ENCODE results near the gene ACMSD. TPM values are rescaled to one million over a fixed set of nuclear protein-coding genes. Genes with fewer than 3 reads are reported as not detected.

The ACMSD gene
- total RNA-seq, 4 donors from 2014 or later, result not detected

DNA sequence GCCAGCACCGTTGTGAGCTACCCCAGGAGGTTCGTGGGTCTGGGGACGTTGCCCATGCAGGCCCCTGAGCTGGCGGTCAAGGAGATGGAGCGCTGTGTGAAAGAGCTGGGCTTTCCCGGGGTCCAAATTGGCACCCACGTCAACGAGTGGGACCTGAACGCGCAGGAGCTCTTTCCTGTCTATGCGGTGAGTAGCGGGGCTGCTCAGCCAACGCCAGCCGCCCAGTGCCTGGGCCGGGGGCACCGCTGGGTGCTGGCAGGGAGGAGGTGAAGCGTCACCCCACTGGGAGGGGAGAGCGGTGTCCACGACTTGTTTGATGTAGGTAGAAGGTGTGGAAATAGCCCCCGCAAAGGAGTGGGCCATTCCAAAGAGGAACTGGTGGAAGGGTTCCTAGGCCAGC lies 25.0 kb downstream of the ACMSD start:
- no peak for TF ChIP-seq EP300 (IDR thresholded peaks at IDR 0.05)
- TF ChIP-seq POLR2AphosphoS5 (IDR thresholded peaks at IDR 0.05), result no peak
- TF ChIP-seq, protein P1, sequence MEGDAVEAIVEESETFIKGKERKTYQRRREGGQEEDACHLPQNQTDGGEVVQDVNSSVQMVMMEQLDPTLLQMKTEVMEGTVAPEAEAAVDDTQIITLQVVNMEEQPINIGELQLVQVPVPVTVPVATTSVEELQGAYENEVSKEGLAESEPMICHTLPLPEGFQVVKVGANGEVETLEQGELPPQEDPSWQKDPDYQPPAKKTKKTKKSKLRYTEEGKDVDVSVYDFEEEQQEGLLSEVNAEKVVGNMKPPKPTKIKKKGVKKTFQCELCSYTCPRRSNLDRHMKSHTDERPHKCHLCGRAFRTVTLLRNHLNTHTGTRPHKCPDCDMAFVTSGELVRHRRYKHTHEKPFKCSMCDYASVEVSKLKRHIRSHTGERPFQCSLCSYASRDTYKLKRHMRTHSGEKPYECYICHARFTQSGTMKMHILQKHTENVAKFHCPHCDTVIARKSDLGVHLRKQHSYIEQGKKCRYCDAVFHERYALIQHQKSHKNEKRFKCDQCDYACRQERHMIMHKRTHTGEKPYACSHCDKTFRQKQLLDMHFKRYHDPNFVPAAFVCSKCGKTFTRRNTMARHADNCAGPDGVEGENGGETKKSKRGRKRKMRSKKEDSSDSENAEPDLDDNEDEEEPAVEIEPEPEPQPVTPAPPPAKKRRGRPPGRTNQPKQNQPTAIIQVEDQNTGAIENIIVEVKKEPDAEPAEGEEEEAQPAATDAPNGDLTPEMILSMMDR (IDR thresholded peaks at IDR 0.05), result no peak
- TF ChIP-seq POLR2A (IDR thresholded peaks at IDR 0.05; ENCODE audit: low read depth), result no peak
- Histone ChIP-seq H3K4me3 (no peak overlapping the region), H3K27ac (replicated peaks in 1 of 4) (no peak overlapping the region), H3K9me3 (no peaks in the 10 kb centered on the region), H3K36me3 (no peaks in the 10 kb centered on the region), H3K27me3 (no peaks in the 10 kb centered on the region), H3K4me1 (no peaks in the 10 kb centered on the region)
- WGBS, result 91% methylated on average over 13 of the region's 20 CpGs
- no peak for DNase-seq (ENCODE audit: extremely low spot score)
- intact Hi-C loops (cut with DNase I), result no loop called here

DNA sequence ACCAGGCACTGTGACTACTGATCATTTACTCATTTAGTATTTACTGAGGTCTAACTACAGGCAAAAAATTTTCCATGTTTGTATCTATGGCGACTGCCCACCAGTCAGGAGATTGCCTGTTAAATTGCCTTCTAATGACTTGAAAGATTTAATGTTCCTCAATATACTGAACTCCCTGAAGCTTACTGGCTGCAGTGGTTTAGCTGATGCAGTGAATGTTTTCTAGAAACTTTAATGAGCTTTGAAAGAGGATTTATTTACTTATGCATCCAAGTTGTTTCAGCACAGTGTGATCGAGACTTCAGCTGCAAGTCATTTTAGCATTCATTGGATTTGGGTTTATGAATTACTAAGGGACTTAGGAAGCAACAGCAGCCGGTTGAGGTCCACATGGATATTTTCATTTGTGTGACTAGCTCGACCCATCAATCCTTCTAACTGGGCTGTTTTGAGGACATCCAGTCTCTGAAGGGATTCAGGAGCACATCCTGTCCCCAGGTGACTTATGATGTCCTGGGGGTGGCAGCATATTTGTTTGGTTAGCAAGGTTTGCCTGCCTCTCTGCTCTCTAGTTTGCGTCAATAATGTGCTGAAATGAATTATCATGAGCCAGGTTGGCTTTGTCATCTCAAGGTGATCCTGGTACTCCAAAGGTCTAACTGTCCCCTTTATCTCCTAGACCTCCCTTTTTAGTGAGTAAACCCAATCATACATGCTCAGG lies 26.8 kb downstream of the ACMSD start:
- Histone ChIP-seq H3K4me1 (no peaks in the 10 kb centered on the region), H3K27me3 (no peaks in the 10 kb centered on the region), H3K36me3 (no peaks in the 10 kb centered on the region), H3K27ac (replicated peaks in 1 of 4) (no peak overlapping the region), H3K9me3 (no peaks in the 10 kb centered on the region), H3K4me3 (no peak overlapping the region)
- DNase-seq (ENCODE audit: extremely low spot score), result no peak
- TF ChIP-seq, protein P1 (IDR thresholded peaks at IDR 0.05), result no peak
- no peak for TF ChIP-seq EP300 (IDR thresholded peaks at IDR 0.05)
- TF ChIP-seq POLR2A (IDR thresholded peaks at IDR 0.05; ENCODE audit: low read depth), result no peak
- TF ChIP-seq POLR2AphosphoS5 (IDR thresholded peaks at IDR 0.05), result no peak
- intact Hi-C loops (cut with DNase I), result no loop called here
- 74% methylated on average over 5 of the region's 5 CpGs for WGBS

DNA sequence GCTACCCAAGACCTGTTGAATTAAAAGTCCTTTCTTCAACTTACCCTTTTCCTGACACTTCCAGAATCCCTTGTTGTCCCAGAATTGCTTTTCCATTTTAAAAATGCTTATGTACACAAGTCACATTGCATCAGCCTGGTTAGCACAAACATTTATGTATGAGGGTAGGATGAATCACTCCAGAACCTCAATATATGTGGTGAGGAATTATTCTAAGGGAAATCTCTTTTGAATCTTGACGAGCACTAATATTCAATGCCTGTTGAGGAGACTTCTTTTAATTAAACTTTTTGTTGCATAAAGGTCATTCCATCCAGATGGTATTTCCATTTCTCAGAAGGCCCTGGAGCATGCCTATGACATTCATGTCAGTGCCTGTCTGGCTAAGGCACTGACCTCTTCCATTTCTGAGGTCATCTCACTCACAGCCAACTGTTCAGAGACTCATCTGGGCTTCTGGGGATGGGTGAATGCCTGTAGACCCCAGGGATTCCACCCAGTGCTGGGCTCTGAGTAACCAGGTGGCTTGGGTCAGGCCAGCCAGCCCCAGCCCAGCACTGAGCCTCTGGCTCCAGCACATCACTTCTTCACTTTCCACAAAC lies 28.2 kb downstream of the ACMSD start:
- WGBS, result 95% methylated on average over 1 of the region's 1 CpG
- no peak overlapping the region for H3K27ac ChIP-seq (replicated peaks in 1 of 4)
- H3K27me3 ChIP-seq, result no peaks in the 10 kb centered on the region
- intact Hi-C loops (cut with DNase I), result no loop called here
- DNase-seq (ENCODE audit: extremely low spot score), result no peak
- no peak overlapping the region for H3K4me3 ChIP-seq
- no peaks in the 10 kb centered on the region for H3K9me3 ChIP-seq
- H3K4me1 ChIP-seq, result no peaks in the 10 kb centered on the region
- TF ChIP-seq POLR2AphosphoS5 (IDR thresholded peaks at IDR 0.05) (no peak), POLR2A (IDR thresholded peaks at IDR 0.05; ENCODE audit: low read depth) (no peak), EP300 (IDR thresholded peaks at IDR 0.05) (no peak)
- TF ChIP-seq, protein P1 (IDR thresholded peaks at IDR 0.05), result no peak
- no peaks in the 10 kb centered on the region for H3K36me3 ChIP-seq

DNA sequence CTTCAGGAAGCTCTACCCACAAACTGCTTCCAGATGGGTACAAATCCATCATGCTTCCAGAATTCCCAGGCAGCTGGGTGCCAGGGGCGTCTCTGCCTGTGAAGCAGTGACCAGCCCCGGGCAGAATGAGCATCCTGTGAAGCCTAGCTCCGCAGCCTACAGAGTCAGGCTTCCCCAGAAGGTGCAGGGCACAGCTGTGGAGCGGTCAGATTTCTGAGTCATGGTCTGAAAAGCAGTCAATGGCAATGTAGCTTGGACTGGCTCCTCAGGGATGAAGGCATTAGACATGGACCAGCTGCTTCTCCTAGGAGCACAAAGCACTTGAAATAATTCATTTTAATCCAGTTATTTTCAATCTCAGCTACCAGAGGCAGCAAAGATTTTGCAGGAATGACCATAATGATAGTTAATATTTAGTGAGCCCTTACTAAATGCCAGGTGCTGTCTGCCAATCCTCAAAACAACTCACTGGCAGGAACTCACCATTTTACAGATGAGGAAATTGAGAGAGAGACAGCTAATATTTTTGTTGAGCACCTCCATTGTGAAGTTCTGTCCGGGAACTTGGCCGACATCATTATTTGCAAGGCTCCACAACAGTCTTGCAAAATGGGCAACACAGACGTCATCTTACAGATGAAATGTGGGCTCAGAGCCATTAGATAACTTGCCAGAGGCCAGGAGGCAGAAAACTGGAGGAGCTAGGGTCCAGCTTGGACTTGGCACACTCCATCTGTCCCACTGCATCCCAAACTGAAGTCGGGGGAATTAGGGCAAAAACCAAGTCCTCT lies 31.7 kb downstream of the ACMSD start:
- H3K4me1 ChIP-seq, result no peaks in the 10 kb centered on the region
- no peak overlapping the region for H3K4me3 ChIP-seq
- no peaks in the 10 kb centered on the region for H3K36me3 ChIP-seq
- no peaks in the 10 kb centered on the region for H3K9me3 ChIP-seq
- intact Hi-C loops (cut with DNase I), result no loop called here
- WGBS, result 79% methylated on average over 8 of the region's 8 CpGs
- no peak overlapping the region for H3K27ac ChIP-seq (replicated peaks in 1 of 4)
- TF ChIP-seq POLR2A (IDR thresholded peaks at IDR 0.05; ENCODE audit: low read depth), result no peak
- no peaks in the 10 kb centered on the region for H3K27me3 ChIP-seq
- no peak for DNase-seq (ENCODE audit: extremely low spot score)

DNA sequence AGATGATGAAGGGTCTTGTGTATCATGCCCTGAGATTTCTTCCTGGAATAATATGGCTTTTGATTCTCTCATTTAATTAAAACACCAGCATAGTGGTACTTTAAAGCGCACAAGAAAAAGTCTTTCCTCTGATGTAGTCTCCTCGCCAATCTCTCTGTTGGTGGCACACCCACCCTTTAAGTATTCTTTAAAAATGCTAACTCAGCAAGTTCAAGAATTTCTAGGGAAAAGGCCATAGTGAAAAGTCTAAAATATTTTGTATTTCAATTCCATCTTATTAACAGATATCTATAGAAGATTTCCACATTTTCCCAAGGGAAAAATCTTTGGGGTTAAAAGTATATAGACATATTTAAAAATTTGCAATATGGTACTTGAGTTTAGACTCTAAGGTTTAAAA lies 34.7 kb downstream of the ACMSD start:
- intact Hi-C loops (cut with DNase I), result no loop called here
- Histone ChIP-seq H3K4me1 (no peaks in the 10 kb centered on the region), H3K4me3 (no peak overlapping the region), H3K36me3 (no peaks in the 10 kb centered on the region), H3K27ac (replicated peaks in 1 of 4) (no peak overlapping the region), H3K9me3 (peaks cover 0 to 9% (median under 1%) of the 10 kb centered on the region in 4 donors), H3K27me3 (no peaks in the 10 kb centered on the region)
- TF ChIP-seq POLR2AphosphoS5 (IDR thresholded peaks at IDR 0.05) (no peak), POLR2A (IDR thresholded peaks at IDR 0.05; ENCODE audit: low read depth) (no peak), EP300 (IDR thresholded peaks at IDR 0.05) (no peak)
- TF ChIP-seq, protein P1 (IDR thresholded peaks at IDR 0.05), result no peak
- WGBS, result 90% methylated on average over 2 of the region's 2 CpGs
- no peak for DNase-seq (ENCODE audit: extremely low spot score)

All from esophagus muscularis mucosa (tissue), 4 donors.